HepG2 (cell line): Measurements from ENCODE around the gene MALT1. TPM values are rescaled to one million over a fixed set of nuclear protein-coding genes. Genes with fewer than 3 reads are reported as not detected.

ENCODE experiments used
- ATAC-seq: fragments of 200-7000 bp; cut with Tn5 transposase; 3 replicates; pipeline ENCODE4 v1.9.1; 2020; ENCODE audit warnings: mild to moderate bottlenecking, moderate library complexity
- BruUV-seq: library from RNA; stranded (reverse); fragments of 400-500 nt; replicated peaks from 2 replicates; lab custom pipeline; 2021; lab: Mats Ljungman, UMichigan
- CTCF ChIA-PET: fragments of 300-600 bp; formaldehyde crosslinking; extraction: SDS; loops from one replicate; lab custom pipeline; 2021; ENCODE audit warnings: low total read pairs, inconsistent platforms, low intra/inter-chr PET ratio; lab: Yijun Ruan, JAX
- POLR2A ChIA-PET: fragments of 350-600 bp; sonication (Branson Sonifier 250); formaldehyde crosslinking; loops from one replicate; lab custom pipeline; 2020; ENCODE audit warnings: antibody characterized with exemption, inconsistent platforms; lab: Yijun Ruan, JAX
- DNase-seq: peaks from one replicate; pipeline ENCODE4 v3.0.0-alpha.2; 2015; ENCODE audit warnings: low spot score
- FAIRE-seq: peaks from 3 replicates; lab custom pipeline; 2011; peaks lifted over from hg19 to GRCh38; lab: Jason Lieb, UNC
- H2AFZ ChIP-seq: one replicate; pipeline ENCODE4 v1.6.1; 2011; ENCODE audit warnings: low read length, inconsistent platforms
- H3K27ac ChIP-seq: fragments of 300-600 bp; 3 replicates; pipeline ENCODE4 v1.8.0; 2011; ENCODE audit warnings: mixed run types, mild to moderate bottlenecking, mixed read lengths, low read length, inconsistent platforms; ENCODE audit not compliant: insufficient read depth; ENCODE audit errors: extremely low read length
- H3K27me3 ChIP-seq, 2 experiments: fragments of 200-600 bp in 1 of 2; 2 replicates in 1 of 2; 3 replicates in 1 of 2; pipeline versions ENCODE4 v1.6.0 to v1.8.0; 2011; ENCODE audit warnings: low read length in 2 of 2, mild to moderate bottlenecking in 2 of 2, moderate library complexity in 2 of 2, inconsistent platforms in 1 of 2; ENCODE audit not compliant: insufficient read depth in 2 of 2, control insufficient read depth in 1 of 2
- H3K36me3 ChIP-seq, 2 experiments: fragments of 200-600 bp in 1 of 2; replicated peaks in 1 of 2; 2 replicates in 1 of 2; 3 replicates in 1 of 2; pipeline versions ENCODE4 v1.5.1 to v1.8.0; 2011; ENCODE audit warnings: low read length in 2 of 2, inconsistent platforms in 1 of 2; ENCODE audit not compliant: insufficient read depth in 2 of 2, control insufficient read depth in 1 of 2
- H3K4me1 ChIP-seq: 2 replicates; pipeline ENCODE4 v1.5.1; 2012; ENCODE audit warnings: low read length, inconsistent platforms; ENCODE audit not compliant: insufficient read depth
- H3K4me2 ChIP-seq: 2 replicates; pipeline ENCODE4 v1.6.0; 2011; ENCODE audit warnings: low read depth, low read length, inconsistent platforms
- H3K4me3 ChIP-seq, 3 experiments: fragments of 200-600 bp in 1 of 3; sonication (generic), shearing (Covaris generic) in 1 of 3; replicated peaks in 1 of 3; 2 replicates each; pipeline ENCODE4 v1.5.1; 2011 to 2016; ENCODE audit warnings: low read length in 3 of 3, inconsistent platforms in 2 of 3, low read depth in 2 of 3, mild to moderate bottlenecking in 2 of 3, control low read depth in 1 of 3, mixed read lengths in 1 of 3; ENCODE audit not compliant: insufficient read depth in 1 of 3
- H3K79me2 ChIP-seq: one replicate; pipeline ENCODE4 v1.6.1; 2011; ENCODE audit warnings: low read length, inconsistent platforms; ENCODE audit not compliant: insufficient read depth
- H3K9ac ChIP-seq: 2 replicates; pipeline ENCODE4 v1.6.0; 2011; ENCODE audit warnings: mild to moderate bottlenecking, low read depth, low read length, inconsistent platforms; ENCODE audit not compliant: insufficient read depth
- H3K9me3 ChIP-seq: 2 replicates; pipeline ENCODE4 v1.5.1; 2012; ENCODE audit warnings: mild to moderate bottlenecking, low read length
- H4K20me1 ChIP-seq: 2 replicates; pipeline ENCODE4 v1.6.0; 2011; ENCODE audit warnings: inconsistent platforms, mild to moderate bottlenecking, low read length, moderate library complexity; ENCODE audit not compliant: insufficient read depth
- ADNP ChIP-seq: sonication (generic); formaldehyde crosslinking; IDR thresholded peaks from 2 replicates; pipeline ENCODE4 v1.4.0; 2020; ENCODE audit warnings: missing genetic modification reagents
- AGO2 ChIP-seq: fragments of 200-400 bp; formaldehyde crosslinking; optimal IDR thresholded peaks from 2 replicates; pipeline ENCODE3; 2017; ENCODE audit warnings: mild to moderate bottlenecking, low read depth, low read length, moderate library complexity
- ATF5 ChIP-seq: sonication (generic); formaldehyde crosslinking; IDR thresholded peaks from 2 replicates; pipeline ENCODE4 v1.4.0; 2020; ENCODE audit warnings: mild to moderate bottlenecking, low read depth, missing genetic modification reagents
- ATM ChIP-seq: fragments of 450-650 bp; IDR thresholded peaks from 2 replicates; pipeline ENCODE4 v1.7.1; 2017; ENCODE audit warnings: mild to moderate bottlenecking, borderline replicate concordance
- DMAP1 ChIP-seq: IDR thresholded peaks from 2 replicates; pipeline ENCODE4 v1.6.1; 2016
- EP300 ChIP-seq, 3 experiments: sonication (generic) in 1 of 3; formaldehyde crosslinking in 1 of 3; IDR thresholded peaks; 2 replicates each; pipeline versions ENCODE4 v1.5.1 to v1.6.1; 2011 to 2020; ENCODE audit warnings: low read depth in 2 of 3, low read length in 2 of 3, borderline replicate concordance in 1 of 3, improper control_type of control experiment in 1 of 3, mild to moderate bottlenecking in 1 of 3, missing genetic modification reagents in 1 of 3, moderate library complexity in 1 of 3
- HDAC6 ChIP-seq: fragments of 200-600 bp; sonication (generic); IDR thresholded peaks from 2 replicates; pipeline ENCODE4 v1.7.0; 2017; ENCODE audit warnings: mild to moderate bottlenecking, antibody characterized with exemption, low read length, low read depth
- ISX ChIP-seq: sonication (generic); formaldehyde crosslinking; conservative IDR thresholded peaks from 2 replicates; pipeline ENCODE4 v1.5.0; 2020; ENCODE audit warnings: missing genetic modification reagents
- MXD4 ChIP-seq: IDR thresholded peaks from 2 replicates; pipeline ENCODE4 v1.6.1; 2016; ENCODE audit warnings: mild to moderate bottlenecking, missing biosample characterization, missing genetic modification reagents
- PCBP1 ChIP-seq: fragments of 200-400 bp; formaldehyde crosslinking; IDR thresholded peaks from 2 replicates; pipeline ENCODE4 v1.6.1; 2017; ENCODE audit warnings: mild to moderate bottlenecking, low read depth, low read length, borderline replicate concordance
- SIX4 ChIP-seq: sonication (generic); formaldehyde crosslinking; IDR thresholded peaks from 2 replicates; pipeline ENCODE4 v1.4.0; 2020; ENCODE audit warnings: missing genetic modification reagents
- SNAPC4 ChIP-seq: sonication (generic); formaldehyde crosslinking; IDR thresholded peaks from 2 replicates; pipeline ENCODE4 v1.4.0; 2020; ENCODE audit warnings: mild to moderate bottlenecking, missing genetic modification reagents
- TFAP4 ChIP-seq: sonication (generic); IDR thresholded peaks from 2 replicates; pipeline ENCODE4 v1.6.1; 2016; ENCODE audit warnings: low read depth, borderline replicate concordance
- ZBTB43 ChIP-seq: sonication (generic); formaldehyde crosslinking; conservative IDR thresholded peaks from 2 replicates; pipeline ENCODE4 v1.4.0; 2020; ENCODE audit warnings: missing genetic modification reagents
- ZNF10 ChIP-seq: sonication (generic); formaldehyde crosslinking; IDR thresholded peaks from 2 replicates; pipeline ENCODE4 v1.4.0; 2020; ENCODE audit warnings: mild to moderate bottlenecking, low read depth, missing genetic modification reagents, borderline replicate concordance
- ZNF414 ChIP-seq: sonication (generic); formaldehyde crosslinking; IDR thresholded peaks from 2 replicates; pipeline ENCODE4 v1.5.0; 2020; ENCODE audit warnings: missing genetic modification reagents
- ZNF616 ChIP-seq: sonication (generic); formaldehyde crosslinking; IDR thresholded peaks from 2 replicates; pipeline ENCODE4 v1.5.0; 2020; ENCODE audit warnings: low read depth, mild to moderate bottlenecking, missing genetic modification reagents
- WGBS: methylation state at CpG from one replicate; pipeline ENCODE4 v1.1.6; 2017; ENCODE audit warnings: low lambda C conversion rate; 5-methylcytosine and 5-hydroxymethylcytosine counted together
- in situ Hi-C: cut with HindIII; loops from 2 replicates; pipeline ENCODE4 v1.10.0; 2017; ENCODE audit warnings: low pct_unique_long_range_greater_than_20kb; ENCODE audit not compliant: extremely low pct_ligation_motif_present
- intact Hi-C: fragments of 100-400 bp; cut with micrococcal nuclease; formaldehyde crosslinking; loops from one replicate; pipeline ENCODE4 v1.10.0; 2022; ENCODE audit not compliant: unreplicated experiment
- polyA plus RNA-seq, 8 experiments: library from polyadenylated mRNA; depleted of rRNA in 3 of 8; stranded (reverse) in 7 of 8; unstranded in 1 of 8; fragments of >200 nt; fragmentation: Illumina TruSeq in 4 of 8; extraction: Trizol in 4 of 8; gene quantifications; 2 replicates each; pipeline versions ENCODE4 v1.2.1 to v1.2.3, GENCODE V29; 2011 to 2016; ENCODE audit warnings: low read depth in 4 of 8, missing spikeins in 1 of 8, mixed read lengths in 1 of 8; ENCODE audit not compliant: insufficient read depth in 1 of 8
- total RNA-seq, 5 experiments: library from RNA; depleted of rRNA; stranded (reverse); fragments of >200 nt; fragmentation: Illumina TruSeq; extraction: Trizol; gene quantifications; 2 replicates each; pipeline ENCODE4 v1.2.3, GENCODE V29; 2016; ENCODE audit warnings: low read depth in 1 of 5

MALT1 gene
- total and polyA plus RNA-seq, 2 of the 13 experiments (the other 11 are each of a cell fraction or from before 2014, with no cell fraction given) = 43.9 to 89.0 TPM

- ATAC-seq = no peak
- CTCF ChIA-PET = no interaction called here
- no peak overlapping the region for H2AFZ ChIP-seq
- DNase-seq = no peak
- TF ChIP-seq PCBP1 (no peak), SIX4 (CRISPR knock-in tag) (no peak), ATF5 (CRISPR knock-in tag) (no peak), TFAP4 (no peak), EP300 (IDR thresholded peaks at IDR 0.05; ENCODE audit: low read depth in 2 of 2, low read length in 2 of 2) (no peak), EP300 (CRISPR knock-in tag; IDR thresholded peaks at IDR 0.05; ENCODE audit: borderline replicate concordance) (no peak), ZBTB43 (CRISPR knock-in tag) (no peak), ZNF414 (CRISPR knock-in tag) (no peak), MXD4 (CRISPR knock-in tag) (no peak), SNAPC4 (no peak), HDAC6 (no peak), DMAP1 (CRISPR knock-in tag) (no peak), ZNF10 (CRISPR knock-in tag) (no peak), ISX (CRISPR knock-in tag) (no peak), ZNF616 (CRISPR knock-in tag) (no peak), AGO2 (no peak), ATM (no peak), ADNP (no peak)
- TF ChIP-seq, all 625 proteins: peak for 0
- no TSS peak for BruUV-seq
- Histone ChIP-seq H3K9me3 (no peaks in the 10 kb centered on the region), H3K27me3 (no peaks in the 10 kb centered on the region; a peak in 1 of 5 replicates), H4K20me1 (no peaks in the 10 kb centered on the region), H3K9ac (no peak overlapping the region), H3K79me2 (peaks cover 14% of the 10 kb centered on the region), H3K27ac (no peak overlapping the region), H3K36me3 (no peaks in the 10 kb centered on the region), H3K4me1 (peaks cover 49% of the 10 kb centered on the region), H3K4me2 (no peak overlapping the region), H3K4me3 (no peak overlapping the region)
- in situ Hi-C loops = loop anchor here (10.0 to 25.0 kb wide), 2 partner anchors 83 to 656 kb away; no protein-coding TSS in a partner anchor
- intact Hi-C loops = no loop called here
- no peak for FAIRE-seq
- POLR2A ChIA-PET = no interaction called here
- 90% methylated on average over 2 of the region's 2 CpGs for WGBS
Observed at GRCh38 chr18:58668211-58668610, 3.1 kb upstream of the MALT1 start.
